Measurements from ENCODE around the gene ENTPD8. TPM values are rescaled to one million over a fixed set of nuclear protein-coding genes. Genes with fewer than 3 reads are reported as not detected.
A peak's percentile ranks its signal among the peaks of the same experiment; 100 is the strongest.

Gene ENTPD8
- total RNA-seq, 1 experiment from 2014 or later, result 0.77 TPM

GRCh38 chr9:137484551-137485315 is 43.6 kb upstream of the ENTPD8 start:
- DNase-seq, result no peak
- Histone ChIP-seq H3K56ac (ENCODE audit: insufficient read length, low read depth, low read length) (no peak overlapping the region), H3K79me2 (ENCODE audit: insufficient read depth, low read length) (no peaks in the 10 kb centered on the region), H2BK15ac (ENCODE audit: low read depth, low read length) (no peak overlapping the region), H3K4me1 (ENCODE audit: insufficient read depth, low read length) (no peaks in the 10 kb centered on the region), H4K91ac (ENCODE audit: insufficient read length, low read depth, low read length) (no peak overlapping the region), H3K4me2 (ENCODE audit: insufficient read depth, insufficient read length, low read length) (no peak overlapping the region), H3K4ac (ENCODE audit: low read depth, low read length) (no peak overlapping the region), H3K79me1 (ENCODE audit: insufficient read depth, low read depth, low read length, poor library complexity, severe bottlenecking) (no peaks in the 10 kb centered on the region), H3K18ac (ENCODE audit: insufficient read length, low read depth, low read length) (no peak overlapping the region), H3K27me3 (ENCODE audit: insufficient read depth, low read length) (no peaks in the 10 kb centered on the region), H2BK12ac (ENCODE audit: insufficient read length, low read depth, low read length) (no peak overlapping the region), H3K9ac (ENCODE audit: extremely low read depth, insufficient read length, low read length) (no peak overlapping the region), H4K20me1 (ENCODE audit: control insufficient read depth, insufficient read depth, insufficient read length) (no peaks in the 10 kb centered on the region), H2AK5ac (ENCODE audit: insufficient read length, low read length) (no peak overlapping the region), H2BK20ac (ENCODE audit: low read depth, low read length, poor library complexity, severe bottlenecking) (no peak overlapping the region), H2BK5ac (ENCODE audit: insufficient read length, low read length) (no peak overlapping the region), H3K23ac (ENCODE audit: insufficient read length, low read depth, low read length) (no peak overlapping the region), H2BK120ac (ENCODE audit: low read depth, low read length, poor library complexity, severe bottlenecking) (no peak overlapping the region), H3T11ph (ENCODE audit: low read length) (no peak overlapping the region), H3K23me2 (ENCODE audit: insufficient read length, low read depth, low read length, poor library complexity, severe bottlenecking) (no peaks in the 10 kb centered on the region), H4K5ac (ENCODE audit: insufficient read length, low read depth, low read length) (no peak overlapping the region), H3K14ac (ENCODE audit: insufficient read depth, low read length) (no peak overlapping the region; the same call in 1 of the 2 replicates), H2AFZ (ENCODE audit: low read length) (no peak overlapping the region), H4K8ac (replicated peaks; ENCODE audit: insufficient read length, low read depth, low read length) (no peak overlapping the region), H3K9me3 (ENCODE audit: control insufficient read depth, low read depth, low read length) (no peaks in the 10 kb centered on the region), H3K27ac (ENCODE audit: insufficient read length, low read depth, low read length) (no peak overlapping the region)
- H3K4me1 Mint-ChIP-seq, result peaks cover 0 to under 1% of the 10 kb centered on the region in 2 experiments; a peak in 2 of 4 replicates
- H3K27ac Mint-ChIP-seq, result peak overlapping the region in 1 of 3 experiments; percentile 8; a peak in 1 of 7 replicates
- H3K36me3 Mint-ChIP-seq (ENCODE audit: insufficient read depth in 1 of 3, low read depth in 3 of 3), result no peaks in the 10 kb centered on the region
- peaks cover 1% of the 10 kb centered on the region for H3K27me3 Mint-ChIP-seq (ENCODE audit: low read depth)
- no peak overlapping the region for H3K4me3 Mint-ChIP-seq
- H3K9me3 Mint-ChIP-seq, result no peaks in the 10 kb centered on the region
- TF ChIP-seq, protein P1, sequence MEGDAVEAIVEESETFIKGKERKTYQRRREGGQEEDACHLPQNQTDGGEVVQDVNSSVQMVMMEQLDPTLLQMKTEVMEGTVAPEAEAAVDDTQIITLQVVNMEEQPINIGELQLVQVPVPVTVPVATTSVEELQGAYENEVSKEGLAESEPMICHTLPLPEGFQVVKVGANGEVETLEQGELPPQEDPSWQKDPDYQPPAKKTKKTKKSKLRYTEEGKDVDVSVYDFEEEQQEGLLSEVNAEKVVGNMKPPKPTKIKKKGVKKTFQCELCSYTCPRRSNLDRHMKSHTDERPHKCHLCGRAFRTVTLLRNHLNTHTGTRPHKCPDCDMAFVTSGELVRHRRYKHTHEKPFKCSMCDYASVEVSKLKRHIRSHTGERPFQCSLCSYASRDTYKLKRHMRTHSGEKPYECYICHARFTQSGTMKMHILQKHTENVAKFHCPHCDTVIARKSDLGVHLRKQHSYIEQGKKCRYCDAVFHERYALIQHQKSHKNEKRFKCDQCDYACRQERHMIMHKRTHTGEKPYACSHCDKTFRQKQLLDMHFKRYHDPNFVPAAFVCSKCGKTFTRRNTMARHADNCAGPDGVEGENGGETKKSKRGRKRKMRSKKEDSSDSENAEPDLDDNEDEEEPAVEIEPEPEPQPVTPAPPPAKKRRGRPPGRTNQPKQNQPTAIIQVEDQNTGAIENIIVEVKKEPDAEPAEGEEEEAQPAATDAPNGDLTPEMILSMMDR (conservative IDR thresholded peaks at IDR 0.05), result no peak
- WGBS (ENCODE audit: extremely low coverage, insufficient read length, low lambda C conversion rate), result no CpG with 5 or more reads among the region's 27 CpGs

Measured in H9 (cell line).